Body of pancreas (tissue), 4 donors: ENCODE data around the gene HOXA3.

Experiments used
- POLR2A ChIP-seq, 3 donors: fragments of 450-650 bp; IDR thresholded peaks; one replicate each; pipeline ENCODE4 v1.6.1; 2016; ENCODE audit warnings: antibody characterized with exemption in 3 of 3, mild to moderate bottlenecking in 2 of 3
- TF ChIP-seq, protein P1 (sequence below), 7 experiments: fragments of 450-650 bp in 4 of 7; fragments of 200-600 bp in 3 of 7; sonication (generic) in 3 of 7; IDR thresholded peaks; one replicate each; pipeline ENCODE4 v1.5.1; 2016 to 2019; ENCODE audit warnings: antibody characterized with exemption in 7 of 7

DNA sequence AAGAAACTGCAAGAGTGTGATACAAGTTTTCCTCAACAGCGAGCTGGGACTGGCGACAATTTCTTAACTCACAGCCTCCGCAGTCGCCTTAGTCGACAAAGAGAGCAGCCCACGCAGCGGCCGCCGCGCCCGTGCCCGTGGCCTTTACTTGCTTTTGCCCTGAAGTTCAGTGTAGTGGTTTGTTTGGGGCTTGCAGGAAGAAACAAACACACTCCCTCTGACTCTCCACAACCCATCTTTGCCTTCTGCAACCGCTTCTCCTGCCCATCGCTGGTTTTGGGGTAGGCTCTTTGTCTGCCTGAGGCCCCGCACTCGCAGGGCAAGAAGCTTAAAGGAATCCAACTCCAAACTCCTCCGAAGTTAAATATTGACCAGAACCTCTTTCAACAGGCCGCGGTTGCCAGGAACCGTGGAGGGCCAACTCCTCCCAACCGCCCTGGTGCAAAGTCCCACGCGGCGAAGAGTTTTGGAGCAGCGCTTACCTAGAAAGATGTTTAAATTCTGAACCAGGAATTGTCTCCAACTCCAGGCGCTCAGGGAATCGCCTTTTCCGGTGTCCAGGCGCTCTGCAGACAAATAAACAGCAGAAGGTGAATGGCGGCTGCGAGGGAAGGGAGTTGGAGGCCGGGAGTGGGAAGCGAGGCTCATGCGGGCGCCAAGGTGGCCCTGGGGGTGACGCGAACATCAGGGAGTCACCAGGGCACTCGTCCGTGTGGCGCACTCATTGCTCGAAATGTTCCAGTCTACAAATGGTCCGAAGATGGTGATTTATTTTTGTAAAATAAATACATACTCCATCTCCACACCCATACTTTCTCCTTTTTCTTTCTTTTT is 30.1 kb downstream of the HOXA3 start:
- TF ChIP-seq, protein P1, sequence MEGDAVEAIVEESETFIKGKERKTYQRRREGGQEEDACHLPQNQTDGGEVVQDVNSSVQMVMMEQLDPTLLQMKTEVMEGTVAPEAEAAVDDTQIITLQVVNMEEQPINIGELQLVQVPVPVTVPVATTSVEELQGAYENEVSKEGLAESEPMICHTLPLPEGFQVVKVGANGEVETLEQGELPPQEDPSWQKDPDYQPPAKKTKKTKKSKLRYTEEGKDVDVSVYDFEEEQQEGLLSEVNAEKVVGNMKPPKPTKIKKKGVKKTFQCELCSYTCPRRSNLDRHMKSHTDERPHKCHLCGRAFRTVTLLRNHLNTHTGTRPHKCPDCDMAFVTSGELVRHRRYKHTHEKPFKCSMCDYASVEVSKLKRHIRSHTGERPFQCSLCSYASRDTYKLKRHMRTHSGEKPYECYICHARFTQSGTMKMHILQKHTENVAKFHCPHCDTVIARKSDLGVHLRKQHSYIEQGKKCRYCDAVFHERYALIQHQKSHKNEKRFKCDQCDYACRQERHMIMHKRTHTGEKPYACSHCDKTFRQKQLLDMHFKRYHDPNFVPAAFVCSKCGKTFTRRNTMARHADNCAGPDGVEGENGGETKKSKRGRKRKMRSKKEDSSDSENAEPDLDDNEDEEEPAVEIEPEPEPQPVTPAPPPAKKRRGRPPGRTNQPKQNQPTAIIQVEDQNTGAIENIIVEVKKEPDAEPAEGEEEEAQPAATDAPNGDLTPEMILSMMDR (IDR thresholded peaks at IDR 0.05): no peak
- no peak for TF ChIP-seq POLR2A (IDR thresholded peaks at IDR 0.05)
